ENCODE data around the gene EPHA4. TPM values are rescaled to one million over a fixed set of nuclear protein-coding genes. Genes with fewer than 3 reads are reported as not detected.
A peak's percentile ranks its signal among the peaks of the same experiment; 100 is the strongest.

Gene EPHA4
- total and polyA plus RNA-seq, 2 donors (not counting 1 experiment from before 2014, with no cell fraction given) = 9.6 to 21.0 TPM

- Histone ChIP-seq H3K4me2 (ENCODE audit: extremely low read depth, insufficient read depth, low read length) (no peak overlapping the region), H3K9ac (ENCODE audit: insufficient read depth, low read length) (no peak overlapping the region), H3K27ac (ENCODE audit: insufficient read depth, low read length) (no peak overlapping the region), H3K4me3 (replicated peaks in 1 of 4; ENCODE audit: control extremely low read depth in 1 of 4, insufficient read depth in 1 of 4, low read depth in 3 of 4, low read length in 4 of 4) (no peak overlapping the region), H3K9me3 (ENCODE audit: control insufficient read depth, insufficient read depth, low read depth, low read length) (no peaks in the 10 kb centered on the region), H4K20me1 (ENCODE audit: control insufficient read depth, extremely low read depth, insufficient read depth, low read length) (no peaks in the 10 kb centered on the region), H3K36me3 (ENCODE audit: control insufficient read depth, insufficient read depth, low read length) (no peaks in the 10 kb centered on the region), H3K4me1 (ENCODE audit: control insufficient read depth, extremely low read depth, insufficient read depth, low read length) (no peaks in the 10 kb centered on the region), H2AFZ (ENCODE audit: low read length) (no peak overlapping the region), H3K27me3 (ENCODE audit: control insufficient read depth, insufficient read depth, low read length) (no peaks in the 10 kb centered on the region), H3K79me2 (ENCODE audit: control insufficient read depth, insufficient read depth, low read length) (no peaks in the 10 kb centered on the region)
- DNase-seq (ENCODE audit: low read depth in 2 of 2) = no peak
- TF ChIP-seq EZH2 (IDR thresholded peaks at IDR 0.05; ENCODE audit: low read length, missing control alignments) (no peak), CTCF (conservative IDR thresholded peaks at IDR 0.05 in 1 of 2, IDR thresholded peaks at IDR 0.05 in 1 of 2; ENCODE audit: low read depth in 1 of 2, low read length in 2 of 2) (no peak)
These were observed 103.8 kb downstream of the EPHA4 start for GRCh38 chr2:221468317-221468716.

GRCh38 chr2:221467610-221468009 is 104.5 kb downstream of the EPHA4 start:
- DNase-seq (ENCODE audit: low read depth in 2 of 2) = peak; percentile 28 to 73

DNA sequence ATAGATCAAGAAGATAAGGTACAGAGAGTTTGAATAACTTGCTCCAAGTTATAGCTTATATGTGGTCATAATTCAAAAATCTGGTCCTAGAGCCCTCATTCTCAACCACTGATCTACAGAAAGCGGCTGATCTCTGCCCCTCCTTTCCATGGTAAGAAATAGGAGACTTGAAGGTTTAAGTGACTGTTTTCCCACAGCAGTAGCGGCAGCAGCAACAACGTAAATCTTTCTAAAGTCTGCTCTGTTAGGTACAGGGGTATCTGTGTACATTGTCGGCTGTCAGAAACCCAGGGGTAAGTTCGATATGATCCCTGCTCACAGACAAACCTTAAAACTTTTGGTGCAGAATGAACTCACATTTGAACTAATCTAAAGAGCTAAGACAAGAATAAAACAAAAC is 105.4 kb downstream of the EPHA4 start:
- no peak for TF ChIP-seq EZH2 (IDR thresholded peaks at IDR 0.05; ENCODE audit: low read length, missing control alignments)
- TF ChIP-seq CTCF (conservative IDR thresholded peaks at IDR 0.05 in 1 of 2, IDR thresholded peaks at IDR 0.05 in 1 of 2; ENCODE audit: low read depth in 1 of 2, low read length in 2 of 2) = no peak
- Histone ChIP-seq H3K36me3 (ENCODE audit: control insufficient read depth, insufficient read depth, low read length) (no peaks in the 10 kb centered on the region), H3K4me3 (replicated peaks in 1 of 4; ENCODE audit: control extremely low read depth in 1 of 4, insufficient read depth in 1 of 4, low read depth in 3 of 4, low read length in 4 of 4) (no peak overlapping the region), H4K20me1 (ENCODE audit: control insufficient read depth, extremely low read depth, insufficient read depth, low read length) (no peaks in the 10 kb centered on the region), H2AFZ (ENCODE audit: low read length) (no peak overlapping the region), H3K27me3 (ENCODE audit: control insufficient read depth, insufficient read depth, low read length) (no peaks in the 10 kb centered on the region), H3K79me2 (ENCODE audit: control insufficient read depth, insufficient read depth, low read length) (no peaks in the 10 kb centered on the region), H3K27ac (ENCODE audit: insufficient read depth, low read length) (no peak overlapping the region), H3K4me1 (ENCODE audit: control insufficient read depth, extremely low read depth, insufficient read depth, low read length) (no peaks in the 10 kb centered on the region), H3K9ac (ENCODE audit: insufficient read depth, low read length) (no peak overlapping the region), H3K4me2 (ENCODE audit: extremely low read depth, insufficient read depth, low read length) (no peak overlapping the region), H3K9me3 (ENCODE audit: control insufficient read depth, insufficient read depth, low read depth, low read length) (no peaks in the 10 kb centered on the region)
- DNase-seq (ENCODE audit: low read depth in 2 of 2) = no peak

More at GRCh38 chr2:221467610-221468009, 104.5 kb downstream of the EPHA4 start:
- no peaks in the 10 kb centered on the region for H4K20me1 ChIP-seq (ENCODE audit: control insufficient read depth, extremely low read depth, insufficient read depth, low read length)
- H3K4me3 ChIP-seq (replicated peaks in 1 of 4; ENCODE audit: control extremely low read depth in 1 of 4, insufficient read depth in 1 of 4, low read depth in 3 of 4, low read length in 4 of 4) = no peak overlapping the region
- no peak overlapping the region for H2AFZ ChIP-seq (ENCODE audit: low read length)
- H3K27me3 ChIP-seq (ENCODE audit: control insufficient read depth, insufficient read depth, low read length) = no peaks in the 10 kb centered on the region
- H3K9ac ChIP-seq (ENCODE audit: insufficient read depth, low read length) = no peak overlapping the region
- H3K4me2 ChIP-seq (ENCODE audit: extremely low read depth, insufficient read depth, low read length) = no peak overlapping the region
- H3K4me1 ChIP-seq (ENCODE audit: control insufficient read depth, extremely low read depth, insufficient read depth, low read length) = no peaks in the 10 kb centered on the region
- no peaks in the 10 kb centered on the region for H3K9me3 ChIP-seq (ENCODE audit: control insufficient read depth, insufficient read depth, low read depth, low read length)
- no peaks in the 10 kb centered on the region for H3K36me3 ChIP-seq (ENCODE audit: control insufficient read depth, insufficient read depth, low read length)
- no peaks in the 10 kb centered on the region for H3K79me2 ChIP-seq (ENCODE audit: control insufficient read depth, insufficient read depth, low read length)
- no peak overlapping the region for H3K27ac ChIP-seq (ENCODE audit: insufficient read depth, low read length)
- TF ChIP-seq CTCF (conservative IDR thresholded peaks at IDR 0.05 in 1 of 2, IDR thresholded peaks at IDR 0.05 in 1 of 2; ENCODE audit: low read depth in 1 of 2, low read length in 2 of 2) (no peak), EZH2 (IDR thresholded peaks at IDR 0.05; ENCODE audit: low read length, missing control alignments) (no peak)

Measured in fibroblast of lung (primary cell).